Choroid plexus epithelial cell (primary cell): Measurements from ENCODE around the gene DHX34.
A peak's percentile ranks its signal among the peaks of the same experiment; 100 is the strongest.

Source experiments
- DNase-seq: peaks from one replicate; pipeline ENCODE4 v3.0.0-alpha.2; 2010; ENCODE audit warnings: low read depth
- H3K4me3 ChIP-seq: 2 replicates; pipeline ENCODE4 v1.5.1; 2011; ENCODE audit warnings: low read depth, mild to moderate bottlenecking, control low read depth, low read length, moderate library complexity
- TF ChIP-seq, protein P1 (sequence below): conservative IDR thresholded peaks from 2 replicates; pipeline ENCODE4 v1.5.1; 2011; ENCODE audit warnings: low read depth, mild to moderate bottlenecking, control low read depth, inconsistent platforms, low read length, moderate library complexity

DHX34 gene

DNA sequence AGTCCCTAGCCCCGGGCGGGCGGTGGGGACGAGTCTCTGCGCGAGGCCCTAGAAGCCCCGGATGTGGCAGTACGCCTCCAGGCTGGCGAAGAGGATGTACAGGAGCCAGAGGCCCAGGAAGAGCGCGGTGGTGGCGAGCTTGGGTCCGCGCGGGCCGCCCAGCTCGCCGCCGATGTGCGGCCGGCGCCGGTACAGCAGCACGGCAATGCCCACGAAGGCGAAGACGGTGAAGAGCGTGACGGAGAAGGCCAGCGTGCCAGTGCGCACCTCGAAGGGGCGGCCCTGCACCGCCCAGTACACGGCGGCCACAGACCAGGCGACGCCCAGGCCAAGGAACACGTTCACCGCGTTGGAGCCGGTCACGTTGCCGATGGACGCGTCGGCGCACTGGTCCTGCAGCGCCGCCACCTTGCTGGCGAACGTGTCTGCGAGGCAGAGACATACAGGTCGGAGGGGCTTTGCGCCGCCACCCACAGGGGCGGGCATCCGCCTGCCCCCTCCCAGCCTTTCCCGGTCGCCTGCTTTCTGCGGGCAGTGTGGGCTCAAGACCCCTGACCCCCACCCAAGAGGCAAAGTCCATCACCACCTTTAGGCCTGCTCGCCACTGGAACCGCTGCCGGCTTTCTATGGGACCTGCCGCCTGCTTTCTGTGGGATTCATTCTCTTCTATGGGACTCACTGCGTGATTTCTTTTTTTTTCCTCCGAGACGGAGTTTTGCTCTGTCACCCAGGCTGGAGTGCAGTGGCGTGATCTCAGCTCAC lies 81.1 kb downstream of the DHX34 start:
- H3K4me3 ChIP-seq = peak overlapping the region; percentile 37
- TF ChIP-seq, protein P1, sequence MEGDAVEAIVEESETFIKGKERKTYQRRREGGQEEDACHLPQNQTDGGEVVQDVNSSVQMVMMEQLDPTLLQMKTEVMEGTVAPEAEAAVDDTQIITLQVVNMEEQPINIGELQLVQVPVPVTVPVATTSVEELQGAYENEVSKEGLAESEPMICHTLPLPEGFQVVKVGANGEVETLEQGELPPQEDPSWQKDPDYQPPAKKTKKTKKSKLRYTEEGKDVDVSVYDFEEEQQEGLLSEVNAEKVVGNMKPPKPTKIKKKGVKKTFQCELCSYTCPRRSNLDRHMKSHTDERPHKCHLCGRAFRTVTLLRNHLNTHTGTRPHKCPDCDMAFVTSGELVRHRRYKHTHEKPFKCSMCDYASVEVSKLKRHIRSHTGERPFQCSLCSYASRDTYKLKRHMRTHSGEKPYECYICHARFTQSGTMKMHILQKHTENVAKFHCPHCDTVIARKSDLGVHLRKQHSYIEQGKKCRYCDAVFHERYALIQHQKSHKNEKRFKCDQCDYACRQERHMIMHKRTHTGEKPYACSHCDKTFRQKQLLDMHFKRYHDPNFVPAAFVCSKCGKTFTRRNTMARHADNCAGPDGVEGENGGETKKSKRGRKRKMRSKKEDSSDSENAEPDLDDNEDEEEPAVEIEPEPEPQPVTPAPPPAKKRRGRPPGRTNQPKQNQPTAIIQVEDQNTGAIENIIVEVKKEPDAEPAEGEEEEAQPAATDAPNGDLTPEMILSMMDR = peak; percentile 25
- peak; percentile 61 for DNase-seq

DNA sequence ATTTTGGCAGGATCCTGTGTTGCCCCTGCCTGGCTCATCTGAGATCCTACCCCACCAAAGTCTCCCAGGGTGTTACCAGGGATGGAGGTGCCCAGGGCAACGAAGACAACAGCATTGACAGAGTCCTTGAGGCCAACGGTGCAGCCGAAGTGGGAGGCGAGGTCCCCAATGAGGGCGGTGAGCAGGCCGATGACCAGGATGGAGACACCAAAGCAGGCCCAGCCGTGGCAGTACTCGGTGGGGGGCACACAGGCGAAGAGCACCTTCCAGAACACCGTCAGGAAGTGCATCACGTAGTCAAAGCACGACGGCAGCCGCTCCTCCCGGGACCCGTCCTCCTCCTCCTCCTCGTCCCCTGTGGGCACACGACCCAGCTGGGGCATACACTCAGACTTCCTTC lies 83.0 kb downstream of the DHX34 start:
- DNase-seq = no peak
- TF ChIP-seq, protein P1 = no peak
- no peak overlapping the region for H3K4me3 ChIP-seq
